Neural cell (in vitro differentiated cells): Measurements from ENCODE around the gene RAD9A. TPM values are rescaled to one million over a fixed set of nuclear protein-coding genes. Genes with fewer than 3 reads are reported as not detected.

Source experiments
- H2AFZ ChIP-seq: fragments of 200-600, 300-800 bp; sonication (generic), shearing (Covaris generic); 2 replicates; pipeline ENCODE4 v1.6.0; 2014; ENCODE audit warnings: low read depth, mild to moderate bottlenecking, antibody characterized with exemption, low read length, moderate library complexity
- H3F3A ChIP-seq: fragments of 200-600 bp; shearing (Covaris generic); 2 replicates; pipeline ENCODE4 v1.6.1; 2016; ENCODE audit warnings: mild to moderate bottlenecking, moderate library complexity, mixed read lengths, antibody characterized with exemption, low read length; ENCODE audit not compliant: insufficient read depth, poor library complexity, severe bottlenecking
- H3K27ac ChIP-seq: fragments of 200-600, 300-800 bp; sonication (generic), shearing (Covaris generic); 2 replicates; pipeline ENCODE4 v1.5.1; 2014; ENCODE audit warnings: mild to moderate bottlenecking, low read length, moderate library complexity
- H3K27me3 ChIP-seq: fragments of 300-800, 200-600 bp; sonication (generic), shearing (Covaris generic); 2 replicates; pipeline ENCODE4 v1.6.0; 2014; ENCODE audit warnings: mild to moderate bottlenecking, low read depth, low read length, moderate library complexity; ENCODE audit not compliant: insufficient read depth
- H3K36me3 ChIP-seq: fragments of 300-800, 200-600 bp; sonication (generic), shearing (Covaris generic); 2 replicates; pipeline ENCODE4 v1.5.1; 2014; ENCODE audit warnings: mild to moderate bottlenecking, antibody characterized with exemption, low read length, moderate library complexity; ENCODE audit not compliant: insufficient read depth
- H3K4me2 ChIP-seq: fragments of 300-800, 200-600 bp; sonication (generic), shearing (Covaris generic); 2 replicates; pipeline ENCODE4 v1.6.0; 2014; ENCODE audit warnings: mild to moderate bottlenecking, low read length
- H3K4me3 ChIP-seq: fragments of 300-800, 200-600 bp; sonication (generic), shearing (Covaris generic); 2 replicates; pipeline ENCODE4 v1.5.1; 2014; ENCODE audit warnings: mild to moderate bottlenecking, low read length, moderate library complexity
- H3K79me2 ChIP-seq: fragments of 200-600 bp; shearing (Covaris generic); replicated peaks from 2 replicates; pipeline ENCODE4 v1.6.0; 2014; ENCODE audit warnings: mild to moderate bottlenecking, low read length, moderate library complexity; ENCODE audit not compliant: insufficient read depth
- H3K9ac ChIP-seq: fragments of 300-800, 200-600 bp; sonication (generic), shearing (Covaris generic); 2 replicates; pipeline ENCODE4 v1.6.1; 2016; ENCODE audit warnings: mild to moderate bottlenecking, low read length, mixed read lengths
- H3K9me2 ChIP-seq: fragments of 200-600 bp; shearing (Covaris generic); 2 replicates; pipeline ENCODE4 v1.6.1; 2016; ENCODE audit warnings: mild to moderate bottlenecking, low read length, mixed read lengths; ENCODE audit not compliant: insufficient read depth
- H3K9me3 ChIP-seq: fragments of 200-600, 300-800 bp; sonication (generic), shearing (Covaris generic); 2 replicates; pipeline ENCODE4 v1.6.1; 2016; ENCODE audit warnings: mild to moderate bottlenecking, mixed run types, low read length, moderate library complexity, mixed read lengths
- H4K20me1 ChIP-seq: fragments of 200-600 bp; shearing (Covaris generic); 2 replicates; pipeline ENCODE4 v1.6.1; 2016; ENCODE audit warnings: mild to moderate bottlenecking, mixed run types; ENCODE audit not compliant: insufficient read depth
- CTCF ChIP-seq: fragments of 450-650 bp; IDR thresholded peaks from 2 replicates; pipeline ENCODE4 v1.5.1; 2014; ENCODE audit warnings: antibody characterized with exemption, mild to moderate bottlenecking, moderate library complexity; ENCODE audit not compliant: poor library complexity, severe bottlenecking
- EP300 ChIP-seq: fragments of 450-650 bp; conservative IDR thresholded peaks from 2 replicates; pipeline ENCODE4 v1.6.1; 2014; ENCODE audit warnings: antibody characterized with exemption, mild to moderate bottlenecking, moderate library complexity; ENCODE audit not compliant: poor library complexity, severe bottlenecking
- EZH2 ChIP-seq: fragments of 200-600, 300-800 bp; shearing (Covaris generic), sonication (generic); IDR thresholded peaks from 2 replicates; pipeline ENCODE4 v1.6.1; 2014; ENCODE audit warnings: antibody characterized with exemption, low read length, borderline replicate concordance, mild to moderate bottlenecking; ENCODE audit not compliant: insufficient read depth, poor library complexity, severe bottlenecking
- MXI1 ChIP-seq: fragments of 450-650 bp; conservative IDR thresholded peaks from 2 replicates; pipeline ENCODE4 v1.6.1; 2014; ENCODE audit warnings: antibody characterized with exemption, mild to moderate bottlenecking; ENCODE audit not compliant: poor library complexity, severe bottlenecking
- POLR2AphosphoS5 ChIP-seq: IDR thresholded peaks from 2 replicates; pipeline ENCODE4 v1.6.1; 2012
- RAD21 ChIP-seq: fragments of 450-650 bp; conservative IDR thresholded peaks from 2 replicates; pipeline ENCODE4 v1.6.1; 2014; ENCODE audit warnings: antibody characterized with exemption, mild to moderate bottlenecking, moderate library complexity
- SMC3 ChIP-seq: fragments of 450-650 bp; conservative IDR thresholded peaks from 2 replicates; pipeline ENCODE4 v1.6.1; 2014; ENCODE audit warnings: antibody characterized with exemption, mild to moderate bottlenecking, moderate library complexity; ENCODE audit not compliant: poor library complexity
- TAF1 ChIP-seq: IDR thresholded peaks from 2 replicates; pipeline ENCODE4 v1.6.1; 2012; ENCODE audit warnings: low read depth
- polyA plus RNA-seq: library from polyadenylated mRNA; depleted of rRNA; stranded (reverse); fragments of >200 nt; gene quantifications from 2 replicates; pipeline ENCODE4 v1.2.3, GENCODE V29; 2014
- TF ChIP-seq, protein P1 (sequence below): IDR thresholded peaks from 2 replicates; pipeline ENCODE4 v1.6.1; 2012; ENCODE audit warnings: borderline replicate concordance

The RAD9A gene
- polyA plus RNA-seq, 1 donor from 2014 or later = 59.6 TPM

GRCh38 chr11:67351275-67352005, 40.3 kb upstream of the RAD9A start:
- H4K20me1 ChIP-seq = no peaks in the 10 kb centered on the region
- no peaks in the 10 kb centered on the region for H3K9me3 ChIP-seq
- no peak overlapping the region for H3K9ac ChIP-seq
- TF ChIP-seq RAD21 (peak; percentile 73), POLR2AphosphoS5 (no peak), CTCF (peak; percentile 87), MXI1 (no peak), SMC3 (peak; percentile 83)
- no peaks in the 10 kb centered on the region for H3K27me3 ChIP-seq
- H2AFZ ChIP-seq = no peak overlapping the region
- H3K27ac ChIP-seq = no peak overlapping the region
- H3K79me2 ChIP-seq = no peaks in the 10 kb centered on the region
- no peak overlapping the region for H3K4me3 ChIP-seq
- H3K36me3 ChIP-seq = no peaks in the 10 kb centered on the region
- no peak overlapping the region for H3K4me2 ChIP-seq
- no peaks in the 10 kb centered on the region for H3K9me2 ChIP-seq
- no peaks in the 10 kb centered on the region for H3F3A ChIP-seq

GRCh38 chr11:67352546-67353316, 39.1 kb upstream of the RAD9A start:
- TF ChIP-seq, protein P1, sequence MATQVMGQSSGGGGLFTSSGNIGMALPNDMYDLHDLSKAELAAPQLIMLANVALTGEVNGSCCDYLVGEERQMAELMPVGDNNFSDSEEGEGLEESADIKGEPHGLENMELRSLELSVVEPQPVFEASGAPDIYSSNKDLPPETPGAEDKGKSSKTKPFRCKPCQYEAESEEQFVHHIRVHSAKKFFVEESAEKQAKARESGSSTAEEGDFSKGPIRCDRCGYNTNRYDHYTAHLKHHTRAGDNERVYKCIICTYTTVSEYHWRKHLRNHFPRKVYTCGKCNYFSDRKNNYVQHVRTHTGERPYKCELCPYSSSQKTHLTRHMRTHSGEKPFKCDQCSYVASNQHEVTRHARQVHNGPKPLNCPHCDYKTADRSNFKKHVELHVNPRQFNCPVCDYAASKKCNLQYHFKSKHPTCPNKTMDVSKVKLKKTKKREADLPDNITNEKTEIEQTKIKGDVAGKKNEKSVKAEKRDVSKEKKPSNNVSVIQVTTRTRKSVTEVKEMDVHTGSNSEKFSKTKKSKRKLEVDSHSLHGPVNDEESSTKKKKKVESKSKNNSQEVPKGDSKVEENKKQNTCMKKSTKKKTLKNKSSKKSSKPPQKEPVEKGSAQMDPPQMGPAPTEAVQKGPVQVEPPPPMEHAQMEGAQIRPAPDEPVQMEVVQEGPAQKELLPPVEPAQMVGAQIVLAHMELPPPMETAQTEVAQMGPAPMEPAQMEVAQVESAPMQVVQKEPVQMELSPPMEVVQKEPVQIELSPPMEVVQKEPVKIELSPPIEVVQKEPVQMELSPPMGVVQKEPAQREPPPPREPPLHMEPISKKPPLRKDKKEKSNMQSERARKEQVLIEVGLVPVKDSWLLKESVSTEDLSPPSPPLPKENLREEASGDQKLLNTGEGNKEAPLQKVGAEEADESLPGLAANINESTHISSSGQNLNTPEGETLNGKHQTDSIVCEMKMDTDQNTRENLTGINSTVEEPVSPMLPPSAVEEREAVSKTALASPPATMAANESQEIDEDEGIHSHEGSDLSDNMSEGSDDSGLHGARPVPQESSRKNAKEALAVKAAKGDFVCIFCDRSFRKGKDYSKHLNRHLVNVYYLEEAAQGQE = no peak
- TF ChIP-seq TAF1 (no peak), EP300 (no peak), CTCF (no peak), EZH2 (no peak), RAD21 (no peak), SMC3 (no peak), MXI1 (no peak), POLR2AphosphoS5 (no peak)
- Histone ChIP-seq H4K20me1 (no peaks in the 10 kb centered on the region), H3K9me2 (no peaks in the 10 kb centered on the region), H3K27me3 (no peaks in the 10 kb centered on the region), H3K27ac (peak overlapping the region; percentile 74), H3K9me3 (no peaks in the 10 kb centered on the region), H3K9ac (peak overlapping the region; percentile 83), H3K4me3 (peak overlapping the region; percentile 93), H2AFZ (peak overlapping the region; percentile 91), H3F3A (no peaks in the 10 kb centered on the region), H3K79me2 (no peaks in the 10 kb centered on the region), H3K4me2 (peak overlapping the region; percentile 80), H3K36me3 (no peaks in the 10 kb centered on the region)
